ENCODE measurements around the gene MARCKS. TPM values are rescaled to one million over a fixed set of nuclear protein-coding genes. Genes with fewer than 3 reads are reported as not detected.

MARCKS gene
- total RNA-seq, 1 donor from 2014 or later: 158 TPM

- no peak for DNase-seq (ENCODE audit: low spot score, unreplicated experiment)
- Mint-ChIP-seq H3K27me3 (peaks cover 3% of the 10 kb centered on the region), H3K4me1 (ENCODE audit: low read depth) (no peaks in the 10 kb centered on the region), H3K36me3 (ENCODE audit: insufficient read depth) (no peaks in the 10 kb centered on the region), H3K9me3 (ENCODE audit: low read depth) (no peaks in the 10 kb centered on the region), H3K4me3 (ENCODE audit: low read depth) (no peak overlapping the region), H3K27ac (no peak overlapping the region)
- no peak for TF ChIP-seq CTCF (IDR thresholded peaks at IDR 0.05; ENCODE audit: unreplicated experiment)
Observed at GRCh38 chr6:113837170-113837569, 20.0 kb upstream of the MARCKS start.

- no peaks in the 10 kb centered on the region for H3K36me3 Mint-ChIP-seq (ENCODE audit: insufficient read depth)
- no peaks in the 10 kb centered on the region for H3K9me3 Mint-ChIP-seq (ENCODE audit: low read depth)
- H3K27me3 Mint-ChIP-seq: peaks cover 6% of the 10 kb centered on the region
- no peak overlapping the region for H3K27ac Mint-ChIP-seq
- H3K4me3 Mint-ChIP-seq (ENCODE audit: low read depth): no peak overlapping the region
- no peaks in the 10 kb centered on the region for H3K4me1 Mint-ChIP-seq (ENCODE audit: low read depth)
- no peak for TF ChIP-seq CTCF (IDR thresholded peaks at IDR 0.05; ENCODE audit: unreplicated experiment)
- DNase-seq (ENCODE audit: low spot score, unreplicated experiment): no peak
Observed at GRCh38 chr6:113842165-113842564, 15.0 kb upstream of the MARCKS start.

GRCh38 chr6:113843500-113844073 lies 13.6 kb upstream of the MARCKS start:
- DNase-seq (ENCODE audit: low spot score, unreplicated experiment): no peak
- Mint-ChIP-seq H3K4me1 (ENCODE audit: low read depth) (no peaks in the 10 kb centered on the region), H3K27me3 (peaks cover 6% of the 10 kb centered on the region), H3K9me3 (ENCODE audit: low read depth) (no peaks in the 10 kb centered on the region), H3K36me3 (ENCODE audit: insufficient read depth) (no peaks in the 10 kb centered on the region), H3K27ac (no peak overlapping the region), H3K4me3 (ENCODE audit: low read depth) (no peak overlapping the region)
- no peak for TF ChIP-seq CTCF (IDR thresholded peaks at IDR 0.05; ENCODE audit: unreplicated experiment)

GRCh38 chr6:113846577-113846976 lies 10.6 kb upstream of the MARCKS start:
- TF ChIP-seq CTCF (IDR thresholded peaks at IDR 0.05; ENCODE audit: unreplicated experiment): no peak
- no peak overlapping the region for H3K4me3 Mint-ChIP-seq (ENCODE audit: low read depth)
- no peak overlapping the region for H3K27ac Mint-ChIP-seq
- peaks cover 11% of the 10 kb centered on the region for H3K27me3 Mint-ChIP-seq
- peaks cover 4% of the 10 kb centered on the region for H3K4me1 Mint-ChIP-seq (ENCODE audit: low read depth)
- no peak for DNase-seq (ENCODE audit: low spot score, unreplicated experiment)
- no peaks in the 10 kb centered on the region for H3K9me3 Mint-ChIP-seq (ENCODE audit: low read depth)
- H3K36me3 Mint-ChIP-seq (ENCODE audit: insufficient read depth): no peaks in the 10 kb centered on the region

GRCh38 chr6:113847447-113847846 lies 9.7 kb upstream of the MARCKS start:
- H3K4me1 Mint-ChIP-seq (ENCODE audit: low read depth): peaks cover 4% of the 10 kb centered on the region
- H3K9me3 Mint-ChIP-seq (ENCODE audit: low read depth): no peaks in the 10 kb centered on the region
- no peak overlapping the region for H3K4me3 Mint-ChIP-seq (ENCODE audit: low read depth)
- DNase-seq (ENCODE audit: low spot score, unreplicated experiment): no peak
- H3K36me3 Mint-ChIP-seq (ENCODE audit: insufficient read depth): no peaks in the 10 kb centered on the region
- no peak overlapping the region for H3K27ac Mint-ChIP-seq
- H3K27me3 Mint-ChIP-seq: peaks cover 15% of the 10 kb centered on the region
- TF ChIP-seq CTCF (IDR thresholded peaks at IDR 0.05; ENCODE audit: unreplicated experiment): no peak
